Hematopoietic multipotent progenitor cell treated with erythropoietin and hydrocortisone succinate and interleukin-3 and kit ligand, for 17 days (in vitro differentiated cells): ENCODE results near the gene HNRNPF.
A peak's percentile ranks its signal among the peaks of the same experiment; 100 is the strongest.

Experiments used
- DNase-seq: peaks from one replicate; pipeline ENCODE4 v3.0.0-alpha.2; 2015; ENCODE audit warnings: low spot score

Gene HNRNPF

DNA sequence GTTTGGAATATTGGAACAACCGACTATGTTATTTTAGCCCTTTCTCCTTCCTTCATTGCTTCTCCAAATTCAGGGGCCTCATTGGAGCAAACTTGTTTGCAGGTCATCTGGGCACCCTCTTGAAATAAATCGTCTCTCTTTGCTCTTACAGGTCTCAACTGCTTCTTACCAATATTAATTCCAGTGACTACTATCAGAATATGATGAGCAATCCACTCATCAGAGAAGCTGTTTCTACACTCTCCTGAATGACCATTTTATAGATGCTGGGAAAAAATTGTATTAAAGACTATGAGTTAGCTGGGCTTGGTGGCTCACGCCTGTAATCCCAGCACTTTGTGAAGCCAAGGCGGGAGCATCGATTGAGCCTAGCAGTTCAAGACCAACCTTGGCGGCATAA is 12.5 kb upstream of the HNRNPF start:
- peak; percentile 9 for DNase-seq

DNA sequence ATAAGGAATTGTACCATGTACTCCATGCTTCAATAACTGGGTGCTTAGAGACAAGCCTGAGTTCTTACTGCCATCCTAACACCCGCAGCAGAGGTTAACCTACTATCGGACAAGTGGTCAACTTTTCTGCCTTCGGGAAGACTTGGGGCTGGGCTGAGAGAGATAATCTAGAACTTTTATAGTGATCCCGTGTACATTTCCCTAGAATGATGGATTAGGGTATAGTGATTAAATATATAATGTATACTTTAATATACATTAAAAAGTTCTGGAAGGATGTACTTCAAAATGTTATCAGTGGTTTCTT is 12.2 kb upstream of the HNRNPF start:
- DNase-seq, result no peak

DNA sequence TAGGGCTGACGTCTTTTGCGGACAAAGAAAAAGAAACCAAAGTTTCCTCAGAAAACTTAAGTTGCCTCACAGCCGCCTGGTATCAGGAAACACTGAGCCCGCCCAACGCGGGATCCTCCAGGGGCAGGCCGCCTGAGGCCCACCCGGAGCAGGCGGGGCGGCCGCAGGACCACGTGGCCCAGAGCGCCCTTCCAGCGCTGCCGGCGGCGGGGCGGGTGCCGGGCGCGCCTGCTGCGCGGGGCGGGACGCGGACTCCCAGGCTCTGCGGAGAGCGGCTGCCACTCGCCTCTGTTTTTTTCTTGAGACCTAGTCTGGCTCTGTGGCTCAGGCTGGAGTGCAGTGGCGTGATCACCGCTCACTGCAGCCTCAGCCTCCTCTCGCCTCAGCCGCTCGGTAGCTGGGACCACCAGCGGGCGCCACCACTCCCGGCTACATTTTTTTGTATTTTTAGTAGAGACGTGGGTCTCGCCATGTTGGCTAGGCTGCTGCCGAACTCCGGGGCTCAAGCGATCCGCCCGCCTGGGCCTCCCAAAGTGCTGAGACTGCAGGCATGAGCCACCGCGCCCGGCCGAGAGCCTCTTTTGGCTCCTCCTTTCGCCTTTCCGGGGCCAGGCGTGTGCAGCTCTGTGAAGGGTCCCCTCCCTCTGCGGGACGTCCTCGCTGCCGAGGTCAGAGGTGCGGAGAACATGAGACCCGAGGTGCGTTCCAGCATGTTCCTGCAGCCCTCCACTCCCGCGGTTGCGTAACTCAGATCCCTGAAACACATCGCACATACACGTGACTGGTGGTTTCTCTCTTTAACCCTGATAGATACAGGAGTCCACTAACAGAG is 11.6 kb upstream of the HNRNPF start:
- DNase-seq, result peak; percentile 71

DNA sequence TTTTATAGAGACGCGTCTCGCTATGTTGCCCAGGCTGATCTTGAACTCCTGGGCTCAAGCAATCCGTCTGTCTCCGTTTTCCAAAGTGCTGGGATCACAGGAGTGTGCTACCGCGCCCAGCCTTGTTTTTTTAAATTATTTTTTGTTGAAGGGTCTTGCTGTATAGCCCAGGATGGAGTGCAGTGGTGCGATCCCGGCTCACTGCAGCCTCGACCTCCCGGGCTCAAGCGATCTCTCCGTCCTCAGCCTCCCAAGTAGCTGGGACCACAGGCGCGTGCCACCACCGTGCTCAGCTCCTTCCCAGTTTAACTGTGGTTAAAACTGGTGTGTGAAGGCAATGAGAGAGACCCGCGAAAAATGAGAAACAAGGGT is 11.0 kb upstream of the HNRNPF start:
- DNase-seq, result no peak

DNA sequence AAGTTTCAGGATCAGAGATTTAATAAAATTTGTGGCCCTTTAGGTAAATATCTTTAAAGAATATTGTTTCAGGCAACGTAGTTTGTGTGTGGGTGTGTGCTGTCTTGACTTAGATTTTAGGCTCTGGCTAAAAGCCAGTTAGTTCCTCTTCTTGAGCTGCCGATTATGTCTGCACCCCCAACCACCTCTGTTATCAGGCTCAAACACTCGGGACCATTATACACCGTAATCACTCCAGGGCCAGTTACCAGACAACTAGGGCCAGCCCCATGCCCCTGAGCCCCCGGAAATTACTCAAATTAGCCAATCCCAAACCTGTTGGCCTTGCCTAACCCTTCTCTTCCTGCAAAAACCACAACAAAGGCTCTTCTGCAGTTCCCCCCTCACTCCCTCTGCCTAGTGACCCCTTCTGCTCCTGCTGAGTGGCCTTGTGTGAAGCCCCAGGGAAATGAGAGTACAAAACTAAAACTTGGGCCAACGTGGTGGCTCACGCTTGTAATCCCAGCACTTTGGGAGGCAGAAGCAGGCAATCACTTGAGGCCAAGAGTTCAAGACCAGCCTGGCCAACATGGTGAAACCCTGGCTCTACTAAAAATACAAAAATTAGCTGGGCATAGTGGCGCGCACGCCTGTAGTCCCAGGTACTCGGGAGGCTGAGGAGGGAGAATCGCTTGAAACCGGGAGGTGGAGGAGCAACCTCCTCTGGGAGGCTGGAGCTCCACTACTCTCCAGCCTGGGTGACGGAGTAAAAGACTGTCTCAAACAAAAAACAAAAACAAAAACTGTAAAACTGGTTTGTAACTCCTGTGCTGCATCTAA is 9.2 kb upstream of the HNRNPF start:
- peak; percentile 87 for DNase-seq

DNA sequence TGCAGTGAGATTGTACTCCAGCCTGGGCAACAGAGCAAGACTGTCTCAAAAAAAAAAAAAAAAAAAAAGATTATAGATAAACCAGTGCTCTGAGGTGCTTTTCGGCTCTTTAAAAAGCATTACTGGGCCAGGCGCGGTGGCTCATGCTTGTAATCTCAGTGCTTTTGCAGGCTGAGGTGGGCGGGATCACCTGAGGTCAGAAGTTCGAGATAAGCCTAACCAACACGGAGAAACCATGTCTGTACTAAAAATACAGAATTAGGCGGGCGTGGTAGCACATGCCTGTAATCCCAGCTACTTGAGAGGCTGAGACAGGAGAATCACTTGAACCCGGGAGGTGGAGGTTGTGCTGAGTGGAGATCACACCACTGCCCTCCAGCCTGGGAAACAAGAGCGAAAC is 6.6 kb upstream of the HNRNPF start:
- peak; percentile 56 for DNase-seq

DNA sequence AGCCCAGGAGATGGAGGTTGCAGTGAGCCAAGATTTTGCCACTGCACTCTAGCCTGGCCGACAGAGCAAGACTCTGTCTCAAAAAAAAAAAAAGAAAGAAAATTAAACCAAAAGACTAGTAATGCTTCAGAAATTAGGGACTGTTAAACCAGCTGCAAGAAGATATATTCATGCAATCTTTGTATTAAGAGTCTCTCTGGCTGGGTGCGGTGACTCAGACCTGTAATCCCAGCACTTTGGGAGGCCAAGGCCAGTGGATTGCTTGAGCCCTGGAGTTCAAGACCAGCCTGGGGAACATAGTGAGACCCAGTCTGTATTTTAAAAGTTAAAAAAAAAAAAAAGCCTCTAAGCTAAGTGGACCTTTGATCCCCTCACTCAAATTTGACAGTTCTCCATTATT is 2.5 kb upstream of the HNRNPF start:
- DNase-seq, result no peak

DNA sequence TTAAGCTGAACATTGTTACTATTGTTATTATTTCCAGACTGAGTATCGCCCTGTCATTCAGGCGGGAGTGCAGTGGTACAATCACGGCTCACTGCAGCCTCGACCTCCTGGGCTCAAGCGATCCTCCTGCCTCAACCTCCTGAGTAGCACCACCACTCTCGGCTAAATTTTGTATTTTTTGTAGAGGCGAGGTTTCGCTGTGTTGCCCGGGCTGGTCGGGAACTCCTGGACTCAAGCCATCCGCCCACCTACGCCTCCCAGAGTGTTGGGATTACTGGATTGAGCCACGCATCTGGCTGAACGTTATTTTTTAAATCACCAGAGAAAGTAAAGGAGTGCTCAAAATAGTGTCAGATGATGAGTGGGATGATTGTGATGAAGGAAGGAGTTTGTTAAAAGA is 1.4 kb upstream of the HNRNPF start:
- no peak for DNase-seq

DNA sequence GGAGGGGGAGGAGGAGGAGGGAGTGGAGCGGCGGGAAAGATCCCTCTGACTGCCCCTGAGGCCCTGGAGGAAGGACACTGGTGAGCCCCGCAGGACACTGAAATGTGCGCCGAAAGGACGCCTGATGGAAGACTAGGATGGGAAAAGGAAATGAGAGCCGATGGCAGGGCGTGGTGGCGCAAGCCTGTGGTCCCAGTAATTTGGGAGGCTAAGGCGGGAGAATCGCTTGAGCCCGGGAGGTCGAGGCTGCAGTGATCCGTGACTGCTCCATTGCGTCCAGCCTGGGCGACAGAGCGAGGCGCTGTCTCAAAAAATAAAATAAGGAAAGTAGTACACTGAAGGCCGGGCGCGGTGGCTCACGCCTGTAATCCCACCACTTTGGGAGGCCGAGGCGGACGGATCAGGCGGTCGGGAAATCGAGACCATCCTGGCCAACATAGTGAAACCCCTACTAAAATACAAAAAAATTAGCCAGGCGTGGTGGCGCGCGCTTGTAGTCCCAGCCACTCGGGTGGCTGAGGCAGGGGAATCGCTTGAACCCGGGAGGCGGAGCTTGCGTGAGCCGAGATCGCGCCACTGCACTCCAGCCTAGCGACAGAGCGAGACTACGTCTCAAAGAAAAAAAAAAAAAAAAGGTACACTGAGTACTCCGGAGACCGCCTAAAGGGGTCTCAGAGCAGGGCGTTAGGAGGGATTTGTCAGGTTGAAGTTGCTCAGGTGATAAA is 561 bp upstream of the HNRNPF start:
- DNase-seq, result peak; percentile 42

DNA sequence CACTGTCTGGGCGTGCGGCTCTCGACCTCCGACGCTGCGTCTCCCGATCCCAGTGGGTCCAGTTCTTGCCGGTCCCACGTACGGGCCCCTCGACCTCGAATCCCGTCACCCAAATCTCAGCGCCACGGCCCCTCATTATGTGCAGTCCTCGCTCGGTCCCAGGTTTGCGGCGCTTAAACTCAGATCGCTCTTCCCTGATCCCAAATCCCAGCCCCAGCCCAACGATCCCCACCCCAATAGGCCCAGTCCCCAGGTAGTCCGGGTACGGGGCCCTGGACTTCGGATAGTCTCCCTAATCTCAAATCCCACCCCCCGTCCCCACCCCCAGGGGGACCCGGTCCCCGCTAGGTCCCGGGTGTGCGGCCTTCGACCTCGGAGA is 666 bp downstream of the HNRNPF start:
- no peak for DNase-seq

DNA sequence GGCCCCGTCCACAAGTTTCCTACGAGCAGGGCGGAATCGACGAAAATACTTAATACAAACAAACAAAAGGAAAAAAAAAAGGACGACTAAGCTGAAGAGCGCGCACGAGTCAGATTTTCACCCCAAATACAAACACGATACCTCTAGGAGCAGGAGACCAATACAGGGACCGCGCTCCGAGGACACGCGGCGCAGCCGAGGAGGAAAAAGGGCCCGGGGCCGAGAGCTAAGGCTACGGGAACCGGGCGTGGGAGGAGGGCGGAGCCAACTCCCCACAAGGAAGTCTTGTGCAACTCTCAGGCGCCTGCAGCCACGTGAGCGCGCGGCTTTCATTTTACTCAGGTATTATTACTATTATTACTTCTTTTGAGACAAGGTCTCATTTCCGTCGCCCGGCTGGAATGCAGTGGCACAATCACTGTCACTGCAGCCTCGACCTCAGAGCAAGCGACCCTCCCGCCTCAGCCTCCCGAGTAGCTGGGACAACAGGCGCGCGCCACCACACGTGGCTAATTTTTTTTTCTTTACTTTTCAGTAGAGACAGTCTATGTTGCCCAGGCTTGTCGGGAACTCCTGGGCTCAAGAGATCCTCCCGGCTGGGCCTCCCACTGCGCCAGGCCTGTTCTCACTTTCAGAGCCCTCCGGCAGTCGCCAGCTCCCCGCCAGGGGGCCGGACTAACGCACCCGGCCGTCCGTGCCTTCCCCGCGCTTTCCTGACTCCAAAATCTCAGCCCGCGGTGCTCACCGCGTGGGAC is 1.2 kb downstream of the HNRNPF start:
- DNase-seq, result peak; percentile 82

DNA sequence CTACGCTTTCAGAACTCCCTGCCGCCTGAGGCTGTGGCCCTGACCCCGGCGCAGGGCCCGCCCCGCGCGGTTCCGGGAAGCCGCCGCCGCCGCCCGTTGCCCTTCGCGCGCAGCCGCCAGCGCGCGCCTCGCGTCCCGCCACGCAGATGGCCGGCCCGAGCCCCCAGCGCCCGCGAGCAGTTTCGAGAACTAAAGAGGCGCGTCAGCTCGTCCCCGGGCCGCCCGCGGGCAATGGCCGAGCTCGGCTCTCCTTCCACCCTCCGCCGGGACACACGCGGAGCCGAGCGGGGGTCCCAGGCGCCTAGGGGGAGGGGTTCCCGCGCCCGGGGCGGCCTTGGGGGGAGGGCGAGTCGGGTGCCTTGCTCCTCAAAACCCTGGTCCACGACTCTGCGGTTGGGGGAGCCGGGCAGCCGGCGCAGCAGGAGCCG is 1.8 kb downstream of the HNRNPF start:
- DNase-seq, result no peak

DNA sequence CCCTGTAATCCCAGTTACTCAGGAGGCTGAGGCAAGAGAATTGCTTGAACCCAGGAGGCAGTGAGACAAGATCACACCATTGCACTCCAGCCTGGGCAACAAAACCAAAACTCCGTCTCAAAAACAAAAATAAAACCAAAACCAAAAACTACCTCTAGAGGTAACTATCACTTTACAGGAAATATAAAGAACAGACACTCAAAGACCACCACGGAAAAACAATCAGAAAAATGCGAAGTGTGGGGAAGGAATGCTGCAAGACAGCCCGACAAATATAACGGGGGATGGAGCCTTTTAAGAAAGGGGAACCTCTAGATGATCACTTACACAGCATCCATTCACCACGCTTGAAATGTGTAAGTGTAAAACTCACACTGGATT is 4.3 kb downstream of the HNRNPF start:
- no peak for DNase-seq

DNA sequence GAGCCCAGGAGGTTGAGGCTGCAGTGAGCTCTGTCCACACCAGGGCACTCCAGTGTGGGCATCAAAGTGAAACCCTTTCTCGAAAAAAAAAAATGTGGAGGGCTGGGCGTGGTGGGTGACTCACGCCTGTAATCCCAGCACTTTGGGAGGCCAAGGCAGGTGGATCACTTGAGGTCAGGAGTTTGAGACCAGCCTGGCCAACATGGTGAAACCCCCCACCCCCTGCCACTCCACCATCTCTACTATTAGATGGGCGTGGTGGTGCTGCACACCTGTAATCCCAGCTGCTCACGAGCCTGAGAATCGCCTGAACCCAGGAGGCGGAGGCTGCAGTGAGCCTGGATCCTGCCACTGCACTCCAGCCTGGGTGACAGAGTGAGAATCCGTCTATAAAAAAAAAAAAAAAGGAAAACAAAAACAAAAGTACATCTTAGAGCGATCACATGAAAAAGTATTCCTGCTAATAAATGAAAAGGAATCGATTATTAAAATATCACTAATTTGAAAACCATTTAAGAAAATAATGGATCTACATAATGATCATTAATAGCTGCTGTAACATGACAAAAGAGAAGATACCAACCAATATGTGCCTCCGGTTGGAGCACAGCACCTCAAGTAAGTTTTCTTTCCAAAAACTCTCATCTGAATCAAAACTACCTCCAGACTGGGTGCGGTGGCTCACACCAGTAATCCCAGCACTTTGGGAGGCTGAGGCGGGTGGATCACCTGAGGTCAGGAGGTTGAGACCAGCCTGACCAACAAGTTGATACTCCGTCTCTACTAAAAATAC is 4.9 kb downstream of the HNRNPF start:
- DNase-seq, result no peak

DNA sequence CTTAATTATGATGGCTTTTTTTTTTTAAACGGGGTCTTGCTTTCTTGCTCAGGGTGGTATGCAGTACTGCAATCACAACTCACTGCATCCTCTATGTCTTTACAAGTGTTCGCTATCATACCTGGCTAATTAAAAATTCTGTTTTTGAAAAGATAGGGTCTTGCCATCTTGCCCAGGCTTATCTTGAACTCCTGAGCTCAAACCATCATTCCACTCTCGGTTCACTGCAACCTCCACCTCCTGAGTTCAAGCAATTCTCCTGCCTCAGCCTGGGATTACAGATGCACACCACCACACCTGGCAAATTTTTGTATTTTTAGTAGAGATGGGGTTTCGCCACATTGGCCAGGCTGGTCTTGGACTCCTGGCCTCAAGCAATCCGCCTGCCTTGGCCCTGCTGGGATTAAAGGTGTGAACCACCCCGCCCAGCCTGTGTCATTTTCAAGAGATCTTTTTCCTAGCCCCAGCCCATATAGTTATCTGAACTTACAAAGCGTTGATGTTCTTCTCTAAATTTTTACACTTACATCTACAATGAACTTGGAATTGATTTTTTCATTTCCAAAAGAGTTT is 6.0 kb downstream of the HNRNPF start:
- DNase-seq, result no peak

DNA sequence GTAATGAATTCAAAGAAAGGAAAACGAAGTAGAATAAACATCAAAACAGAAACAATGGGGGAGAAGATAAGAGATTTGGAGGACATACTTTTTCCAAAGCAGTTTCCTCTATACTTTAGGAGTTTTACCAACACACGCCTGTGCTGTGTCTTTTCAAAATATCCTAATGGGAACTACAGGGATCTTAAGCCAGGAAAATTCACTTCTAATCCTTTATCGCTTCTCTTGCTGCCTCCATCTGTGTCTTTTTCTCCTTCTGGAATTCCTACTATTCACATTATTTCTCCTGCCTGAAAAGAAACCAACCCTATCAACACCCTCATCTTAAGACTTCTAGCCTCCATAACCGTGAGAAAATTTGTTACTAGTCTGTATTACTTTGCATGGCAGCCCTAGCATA is 6.8 kb downstream of the HNRNPF start:
- no peak for DNase-seq

DNA sequence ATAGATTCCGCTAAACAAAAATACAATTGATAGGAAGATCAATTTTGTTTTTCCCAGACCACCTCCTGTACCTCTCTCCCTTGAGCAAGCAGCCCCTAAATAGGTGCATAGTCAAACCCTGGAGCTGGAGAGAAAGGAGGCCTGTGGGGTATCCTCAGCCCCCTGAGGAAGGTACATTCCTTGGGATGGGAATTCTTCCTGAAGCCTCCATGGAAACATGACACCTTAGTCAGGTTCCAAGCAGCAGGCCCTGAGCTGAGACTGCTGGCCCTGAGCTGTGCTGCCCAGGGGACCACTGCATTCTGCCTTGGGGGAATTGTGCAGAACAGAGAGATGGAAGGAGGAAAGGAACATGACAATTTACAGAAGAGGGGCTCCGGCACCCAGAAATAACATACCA is 7.4 kb downstream of the HNRNPF start:
- DNase-seq, result no peak

DNA sequence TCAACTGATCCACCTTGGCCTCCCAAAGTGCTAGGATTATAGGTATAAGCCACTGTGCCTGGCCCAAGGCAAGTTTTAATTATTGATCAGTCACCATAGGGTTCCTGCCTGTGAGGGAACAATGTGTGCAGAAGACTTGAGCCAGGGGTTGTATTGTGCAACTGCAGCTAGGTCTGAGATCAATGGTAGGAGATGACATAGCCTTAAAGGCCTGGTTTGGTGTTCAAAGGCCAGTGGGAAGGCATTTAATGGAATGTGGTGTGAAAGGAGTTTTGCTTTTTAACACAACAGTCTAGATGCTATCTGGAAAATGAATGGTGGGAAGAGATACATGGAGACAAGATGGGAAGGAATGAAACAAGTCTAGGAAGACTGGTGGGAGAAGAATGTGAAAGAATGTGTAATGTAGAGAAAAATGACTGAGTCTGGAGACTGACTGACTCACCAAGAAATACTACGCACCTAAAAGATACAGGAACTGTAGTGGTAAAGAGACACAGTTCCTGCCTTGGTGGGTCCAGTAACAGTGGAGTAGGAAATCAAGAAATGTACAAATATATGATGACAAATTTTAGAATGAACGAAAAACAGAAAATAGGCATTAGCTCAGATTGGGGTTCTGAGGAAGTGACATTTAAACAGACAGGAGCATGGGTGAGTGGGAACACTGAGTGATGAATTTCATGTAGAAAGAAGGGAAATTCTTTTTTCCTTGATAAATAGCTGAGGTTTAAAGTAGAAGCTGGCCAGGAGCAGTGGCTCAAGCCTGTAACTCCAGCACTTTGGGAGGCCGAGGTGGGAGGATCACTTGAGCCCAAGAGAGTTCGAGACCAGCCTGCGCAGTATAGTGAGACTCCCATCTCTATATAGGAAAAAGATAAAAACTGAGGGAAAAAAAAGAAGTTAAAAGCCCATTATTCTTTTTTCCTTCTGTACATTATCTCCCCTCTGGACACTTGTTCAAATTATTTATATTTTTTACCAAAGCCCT is 9.4 kb downstream of the HNRNPF start:
- DNase-seq, result no peak

DNA sequence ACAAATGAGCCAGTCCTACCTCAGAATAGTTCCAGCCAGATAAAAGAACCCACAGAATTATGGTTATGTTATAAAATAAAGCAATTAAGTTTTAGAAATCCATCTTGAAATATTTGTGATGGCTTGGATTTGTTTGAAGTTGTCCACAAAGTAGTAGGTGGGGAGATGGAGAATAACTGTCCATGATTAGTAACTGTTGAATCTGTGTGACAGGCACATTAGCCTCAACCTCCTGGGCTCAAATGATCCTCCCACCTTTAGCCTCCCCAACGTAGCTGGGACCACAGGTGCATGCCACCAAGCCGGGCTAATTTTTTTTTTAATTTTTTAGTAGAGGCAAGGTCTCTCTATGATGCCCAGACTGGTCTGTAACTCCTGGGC is 10.1 kb downstream of the HNRNPF start:
- no peak for DNase-seq
